GM12878 (cell line): ENCODE measurements around the gene IGF1R.

ENCODE experiments used
- BRCA1 ChIP-seq: IDR thresholded peaks from 2 replicates; pipeline ENCODE4 v1.6.1; 2011; ENCODE audit warnings: low read depth, low read length, improper control_type of control experiment
- CTCF ChIP-seq, 3 experiments: IDR thresholded peaks in 2 of 3; conservative IDR thresholded peaks in 1 of 3; 2 replicates each; pipeline ENCODE4 v1.5.1; 2011; ENCODE audit warnings: low read depth in 3 of 3, low read length in 3 of 3, mild to moderate bottlenecking in 3 of 3, control low read depth in 2 of 3, moderate library complexity in 2 of 3, inconsistent platforms in 1 of 3, mixed read lengths in 1 of 3; ENCODE audit not compliant: control insufficient read depth in 2 of 3, insufficient read depth in 1 of 3; ENCODE audit errors: extremely low read depth in 1 of 3
- EZH2 ChIP-seq: IDR thresholded peaks from 2 replicates; pipeline ENCODE4 v1.6.1; 2012; ENCODE audit warnings: low read depth, mild to moderate bottlenecking, control low read depth, inconsistent platforms, low read length, borderline replicate concordance; ENCODE audit not compliant: control insufficient read depth
- FOS ChIP-seq: IDR thresholded peaks from 3 replicates; pipeline ENCODE4 v1.6.1; 2011; ENCODE audit warnings: borderline replicate concordance; ENCODE audit not compliant: insufficient read length; ENCODE audit errors: extremely low read depth
- LARP7 ChIP-seq: fragments of 450-650 bp; IDR thresholded peaks from 2 replicates; pipeline ENCODE4 v1.6.1; 2017; ENCODE audit warnings: mild to moderate bottlenecking
- MXI1 ChIP-seq: fragments of 150-350 bp; IDR thresholded peaks from 2 replicates; pipeline ENCODE4 v1.6.1; 2011; ENCODE audit warnings: low read depth, mild to moderate bottlenecking, inconsistent platforms, low read length, improper control_type of control experiment
- POLR2A ChIP-seq: IDR thresholded peaks from 2 replicates; pipeline ENCODE4 v1.6.1; 2011; ENCODE audit warnings: low read depth, mild to moderate bottlenecking, low read length
- RFX5 ChIP-seq: IDR thresholded peaks from 2 replicates; pipeline ENCODE4 v1.6.1; 2011; ENCODE audit warnings: low read depth, low read length, improper control_type of control experiment
- SREBF1 ChIP-seq: IDR thresholded peaks from 2 replicates; pipeline ENCODE4 v1.6.1; 2012; ENCODE audit warnings: mild to moderate bottlenecking, low read length
- STAT1 ChIP-seq: fragments of 450-650 bp; conservative IDR thresholded peaks from 2 replicates; pipeline ENCODE4 v1.6.1; 2014; ENCODE audit warnings: antibody characterized with exemption, mild to moderate bottlenecking
- STAT3 ChIP-seq: IDR thresholded peaks from 2 replicates; pipeline ENCODE4 v1.6.1; 2011; ENCODE audit warnings: low read depth, low read length, improper control_type of control experiment
- TF ChIP-seq, protein P1 (sequence below): fragments of 450-650 bp; formaldehyde crosslinking; IDR thresholded peaks from 2 replicates; pipeline ENCODE4 v1.5.0; 2022; ENCODE audit warnings: mild to moderate bottlenecking, missing genetic modification characterization

GRCh38 chr15:98733098-98733497, 84.8 kb downstream of the IGF1R start:
- no peak for TF ChIP-seq BRCA1
- no peak for TF ChIP-seq LARP7
- no peak for TF ChIP-seq FOS
- no peak for TF ChIP-seq CTCF (IDR thresholded peaks at IDR 0.05 in 2 of 3, conservative IDR thresholded peaks at IDR 0.05 in 1 of 3; ENCODE audit: control insufficient read depth in 2 of 3, extremely low read depth in 1 of 3, insufficient read depth in 1 of 3, low read depth in 3 of 3, low read length in 3 of 3)
- no peak for TF ChIP-seq MXI1
- no peak for TF ChIP-seq SREBF1
- TF ChIP-seq STAT3, result no peak
- TF ChIP-seq, protein P1, sequence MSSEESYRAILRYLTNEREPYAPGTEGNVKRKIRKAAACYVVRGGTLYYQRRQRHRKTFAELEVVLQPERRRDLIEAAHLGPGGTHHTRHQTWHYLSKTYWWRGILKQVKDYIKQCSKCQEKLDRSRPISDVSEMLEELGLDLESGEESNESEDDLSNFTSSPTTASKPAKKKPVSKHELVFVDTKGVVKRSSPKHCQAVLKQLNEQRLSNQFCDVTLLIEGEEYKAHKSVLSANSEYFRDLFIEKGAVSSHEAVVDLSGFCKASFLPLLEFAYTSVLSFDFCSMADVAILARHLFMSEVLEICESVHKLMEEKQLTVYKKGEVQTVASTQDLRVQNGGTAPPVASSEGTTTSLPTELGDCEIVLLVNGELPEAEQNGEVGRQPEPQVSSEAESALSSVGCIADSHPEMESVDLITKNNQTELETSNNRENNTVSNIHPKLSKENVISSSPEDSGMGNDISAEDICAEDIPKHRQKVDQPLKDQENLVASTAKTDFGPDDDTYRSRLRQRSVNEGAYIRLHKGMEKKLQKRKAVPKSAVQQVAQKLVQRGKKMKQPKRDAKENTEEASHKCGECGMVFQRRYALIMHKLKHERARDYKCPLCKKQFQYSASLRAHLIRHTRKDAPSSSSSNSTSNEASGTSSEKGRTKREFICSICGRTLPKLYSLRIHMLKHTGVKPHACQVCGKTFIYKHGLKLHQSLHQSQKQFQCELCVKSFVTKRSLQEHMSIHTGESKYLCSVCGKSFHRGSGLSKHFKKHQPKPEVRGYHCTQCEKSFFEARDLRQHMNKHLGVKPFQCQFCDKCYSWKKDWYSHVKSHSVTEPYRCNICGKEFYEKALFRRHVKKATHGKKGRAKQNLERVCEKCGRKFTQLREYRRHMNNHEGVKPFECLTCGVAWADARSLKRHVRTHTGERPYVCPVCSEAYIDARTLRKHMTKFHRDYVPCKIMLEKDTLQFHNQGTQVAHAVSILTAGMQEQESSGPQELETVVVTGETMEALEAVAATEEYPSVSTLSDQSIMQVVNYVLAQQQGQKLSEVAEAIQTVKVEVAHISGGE (CRISPR knock-in tag), result no peak
- no peak for TF ChIP-seq RFX5
- TF ChIP-seq POLR2A, result no peak
- TF ChIP-seq EZH2, result no peak
- no peak for TF ChIP-seq STAT1
